HCT116 (cell line): ENCODE measurements around the gene S100A2.
"Not testable (repeated sequence)": the region's sequence is repeated elsewhere in the genome, so short reads cannot be mapped to it uniquely, and the experiment has no call there.

Experiments used
- CTCF ChIP-seq, 3 experiments: fragments of 200-600 bp in 1 of 3; sonication (generic) in 1 of 3; IDR thresholded peaks in 2 of 3; conservative IDR thresholded peaks in 1 of 3; 2 replicates each; pipeline ENCODE4 v1.5.1; 2012 to 2017; ENCODE audit warnings: low read depth in 2 of 3, low read length in 2 of 3, antibody characterized with exemption in 1 of 3, borderline replicate concordance in 1 of 3, control low read depth in 1 of 3, mild to moderate bottlenecking in 1 of 3, mixed read lengths in 1 of 3, mixed run types in 1 of 3, moderate library complexity in 1 of 3; ENCODE audit not compliant: insufficient read depth in 1 of 3
- EZH2 ChIP-seq: fragments of 200-600 bp; sonication (generic); IDR thresholded peaks from 2 replicates; pipeline ENCODE4 v1.6.1; 2017; ENCODE audit warnings: antibody characterized with exemption, mixed run types
- EZH2phosphoT487 ChIP-seq: fragments of 200-600 bp; IDR thresholded peaks from 2 replicates; pipeline ENCODE4 v1.6.1; 2018; ENCODE audit warnings: antibody characterized with exemption, borderline replicate concordance
- POLR2AphosphoS5 ChIP-seq: IDR thresholded peaks from 2 replicates; pipeline ENCODE4 v1.6.1; 2011; ENCODE audit warnings: mild to moderate bottlenecking, low read depth, low read length, moderate library complexity
- RAD21 ChIP-seq: IDR thresholded peaks from 2 replicates; pipeline ENCODE4 v1.6.1; 2012; ENCODE audit warnings: low read depth, mild to moderate bottlenecking
- SP1 ChIP-seq: IDR thresholded peaks from 2 replicates; pipeline ENCODE4 v1.6.1; 2012; ENCODE audit warnings: low read depth
- SRF ChIP-seq: IDR thresholded peaks from 2 replicates; pipeline ENCODE4 v1.6.1; 2012; ENCODE audit warnings: low read depth
- YY1 ChIP-seq: IDR thresholded peaks from 2 replicates; pipeline ENCODE4 v1.6.1; 2011; ENCODE audit warnings: low read length, low read depth, moderate library complexity, mild to moderate bottlenecking; ENCODE audit not compliant: insufficient replicate concordance; ENCODE audit errors: extremely low read depth
- ZFX ChIP-seq: fragments of 450-650 bp; IDR thresholded peaks from 2 replicates; pipeline ENCODE4 v1.6.1; 2017
- ZNF274 ChIP-seq: fragments of 200-500 bp; sonication (Bioruptor generic); IDR thresholded peaks from 2 replicates; pipeline ENCODE4 v1.6.1; 2014; ENCODE audit warnings: mild to moderate bottlenecking, low read depth, low read length, inconsistent platforms
- TF ChIP-seq, protein P1 (sequence below): IDR thresholded peaks from 2 replicates; pipeline ENCODE4 v1.6.1; 2012; ENCODE audit warnings: low read depth

- TF ChIP-seq EZH2; POLR2AphosphoS5; ZNF274; CTCF (IDR thresholded peaks at IDR 0.05 in 2 of 3, conservative IDR thresholded peaks at IDR 0.05 in 1 of 3; ENCODE audit: borderline replicate concordance in 1 of 3, insufficient read depth in 1 of 3, low read depth in 2 of 3, low read length in 2 of 3); ZFX; SP1; EZH2phosphoT487; RAD21; YY1; SRF: not testable (repeated sequence)
- TF ChIP-seq, protein P1, sequence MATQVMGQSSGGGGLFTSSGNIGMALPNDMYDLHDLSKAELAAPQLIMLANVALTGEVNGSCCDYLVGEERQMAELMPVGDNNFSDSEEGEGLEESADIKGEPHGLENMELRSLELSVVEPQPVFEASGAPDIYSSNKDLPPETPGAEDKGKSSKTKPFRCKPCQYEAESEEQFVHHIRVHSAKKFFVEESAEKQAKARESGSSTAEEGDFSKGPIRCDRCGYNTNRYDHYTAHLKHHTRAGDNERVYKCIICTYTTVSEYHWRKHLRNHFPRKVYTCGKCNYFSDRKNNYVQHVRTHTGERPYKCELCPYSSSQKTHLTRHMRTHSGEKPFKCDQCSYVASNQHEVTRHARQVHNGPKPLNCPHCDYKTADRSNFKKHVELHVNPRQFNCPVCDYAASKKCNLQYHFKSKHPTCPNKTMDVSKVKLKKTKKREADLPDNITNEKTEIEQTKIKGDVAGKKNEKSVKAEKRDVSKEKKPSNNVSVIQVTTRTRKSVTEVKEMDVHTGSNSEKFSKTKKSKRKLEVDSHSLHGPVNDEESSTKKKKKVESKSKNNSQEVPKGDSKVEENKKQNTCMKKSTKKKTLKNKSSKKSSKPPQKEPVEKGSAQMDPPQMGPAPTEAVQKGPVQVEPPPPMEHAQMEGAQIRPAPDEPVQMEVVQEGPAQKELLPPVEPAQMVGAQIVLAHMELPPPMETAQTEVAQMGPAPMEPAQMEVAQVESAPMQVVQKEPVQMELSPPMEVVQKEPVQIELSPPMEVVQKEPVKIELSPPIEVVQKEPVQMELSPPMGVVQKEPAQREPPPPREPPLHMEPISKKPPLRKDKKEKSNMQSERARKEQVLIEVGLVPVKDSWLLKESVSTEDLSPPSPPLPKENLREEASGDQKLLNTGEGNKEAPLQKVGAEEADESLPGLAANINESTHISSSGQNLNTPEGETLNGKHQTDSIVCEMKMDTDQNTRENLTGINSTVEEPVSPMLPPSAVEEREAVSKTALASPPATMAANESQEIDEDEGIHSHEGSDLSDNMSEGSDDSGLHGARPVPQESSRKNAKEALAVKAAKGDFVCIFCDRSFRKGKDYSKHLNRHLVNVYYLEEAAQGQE = not testable (repeated sequence)
Observed at GRCh38 chr1:153520137-153520691, 45.4 kb downstream of the S100A2 start.
